ENCODE measurements around the gene SULT1B1. TPM values are rescaled to one million over a fixed set of nuclear protein-coding genes. Genes with fewer than 3 reads are reported as not detected.

Gene SULT1B1
- total RNA-seq (2022; extraction: Qiagen RNA extraction; ENCODE audit: low read depth) = 0.02 TPM in 2 of 5 replicates, not detected in the others

GRCh38 chr4:69760455-69760854, at the start of gene SULT1B1:
SULT1B1 (minus strand) TSS chr4:69760620; CDS start chr4:69755217, 5,403 bp downstream.

Other genes starting within 250 kb of the SULT1B1 start
- not detected in 5 replicates for gene UGT2A2, start 121.0 kb downstream of the SULT1B1 start, total RNA-seq (2022; extraction: Qiagen RNA extraction; ENCODE audit: low read depth)
- gene UGT2A1, start 107.4 kb downstream of the SULT1B1 start, total RNA-seq (2022; extraction: Qiagen RNA extraction; ENCODE audit: low read depth) = not detected in 5 replicates
- gene SULT1E1, start 99.5 kb upstream of the SULT1B1 start, total RNA-seq (2022; extraction: Qiagen RNA extraction; ENCODE audit: low read depth) = not detected in 5 replicates
- not detected in 5 replicates for gene CSN1S1, start 170.4 kb upstream of the SULT1B1 start, total RNA-seq (2022; extraction: Qiagen RNA extraction; ENCODE audit: low read depth)
- gene CSN2, start 205.1 kb upstream of the SULT1B1 start, total RNA-seq (2022; extraction: Qiagen RNA extraction; ENCODE audit: low read depth) = not detected in 5 replicates
- gene STATH, start 235.3 kb upstream of the SULT1B1 start, total RNA-seq (2022; extraction: Qiagen RNA extraction; ENCODE audit: low read depth) = not detected in 5 replicates

Data from A549 treated with GW870086 at 1 μM for 4 hours (cell line).